AG08396 (cell line): Measurements from ENCODE around the gene HERC6.
A peak's percentile ranks its signal among the peaks of the same experiment; 100 is the strongest.
"Not testable (repeated sequence)": the region's sequence is repeated elsewhere in the genome, so short reads cannot be mapped to it uniquely, and the experiment has no call there.

Experiments used
- DNase-seq: peaks from one replicate; pipeline ENCODE4 v3.0.0; 2012; ENCODE audit warnings: low spot score, mixed read lengths

Gene HERC6

GRCh38 chr4:88378691-88379559, at the start of gene HERC6:
Gene HERC6, plus strand, starts transcription at chr4:88378852. Its CDS starts 70 bp downstream, at chr4:88378922.
- DNase-seq = peak; percentile 86

GRCh38 chr4:88333741-88334405, 44.8 kb upstream of the HERC6 start:
- no peak for DNase-seq

GRCh38 chr4:88335092-88335665, 43.5 kb upstream of the HERC6 start:
- no peak for DNase-seq

- DNase-seq = peak; percentile 81
Observed at GRCh38 chr4:88341227-88342192, 37.1 kb upstream of the HERC6 start.

GRCh38 chr4:88346902-88347301, 31.8 kb upstream of the HERC6 start:
- not testable (repeated sequence) for DNase-seq

GRCh38 chr4:88348761-88349160, 29.9 kb upstream of the HERC6 start:
- DNase-seq = not testable (repeated sequence)

GRCh38 chr4:88350786-88351185, 27.9 kb upstream of the HERC6 start:
- no peak for DNase-seq

- peak; percentile 16 for DNase-seq
Observed at GRCh38 chr4:88352062-88352740, 26.5 kb upstream of the HERC6 start.

GRCh38 chr4:88353324-88353723, 25.3 kb upstream of the HERC6 start:
- DNase-seq = no peak

- no peak for DNase-seq
Observed at GRCh38 chr4:88356771-88357170, 21.9 kb upstream of the HERC6 start.

- DNase-seq = no peak
Observed at GRCh38 chr4:88357262-88357661, 21.4 kb upstream of the HERC6 start.

GRCh38 chr4:88359558-88359957, 19.1 kb upstream of the HERC6 start:
- no peak for DNase-seq

- DNase-seq = no peak
Observed at GRCh38 chr4:88360256-88360655, 18.4 kb upstream of the HERC6 start.

GRCh38 chr4:88360791-88361190, 17.9 kb upstream of the HERC6 start:
- no peak for DNase-seq

- not testable (repeated sequence) for DNase-seq
Observed at GRCh38 chr4:88361217-88361773, 17.4 kb upstream of the HERC6 start.

GRCh38 chr4:88366460-88366859, 12.2 kb upstream of the HERC6 start:
- no peak for DNase-seq

- DNase-seq = no peak
Observed at GRCh38 chr4:88367826-88368225, 10.8 kb upstream of the HERC6 start.

- peak; percentile 15 for DNase-seq
Observed at GRCh38 chr4:88369180-88369812, 9.4 kb upstream of the HERC6 start.

- DNase-seq = no peak
Observed at GRCh38 chr4:88381123-88381522, 2.5 kb downstream of the HERC6 start.

- DNase-seq = no peak
Observed at GRCh38 chr4:88382621-88383020, 4.0 kb downstream of the HERC6 start.
